ENCODE results near the gene UBE2QL1. TPM values are rescaled to one million over a fixed set of nuclear protein-coding genes. Genes with fewer than 3 reads are reported as not detected.

UBE2QL1 gene
- total RNA-seq, 1 donor from 2014 or later: 46.3 TPM

DNA sequence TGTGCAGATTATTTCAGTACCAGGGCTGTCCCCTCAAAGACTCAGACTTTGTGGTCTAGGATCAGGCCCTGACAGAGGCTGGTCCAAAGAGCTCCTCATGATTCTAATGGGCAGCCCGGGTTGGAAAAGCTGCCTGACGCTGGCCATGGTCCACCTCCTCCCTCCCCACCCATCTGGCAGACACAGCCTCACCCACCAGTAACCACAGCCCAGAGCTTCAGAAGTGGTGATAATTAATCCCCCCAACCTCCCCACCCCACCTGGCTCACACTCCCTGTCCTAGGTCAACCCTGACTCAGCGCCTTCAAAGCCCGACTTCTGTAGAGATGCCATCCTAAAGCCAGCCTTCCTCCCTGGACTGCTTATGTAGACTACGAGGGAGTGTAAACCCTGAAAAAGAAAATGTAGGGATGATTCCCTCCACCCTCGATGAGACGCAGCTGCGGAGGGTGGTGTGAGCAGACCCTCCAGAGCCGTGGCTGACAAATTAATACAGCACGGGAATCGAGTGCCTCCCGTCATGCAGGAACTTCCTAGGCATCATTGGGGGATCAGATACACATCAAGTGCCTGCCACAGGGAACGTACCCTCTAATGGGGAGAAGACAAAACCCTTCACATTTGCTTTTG, 7.0 kb downstream of the UBE2QL1 start:
- DNase-seq: no peak

DNA sequence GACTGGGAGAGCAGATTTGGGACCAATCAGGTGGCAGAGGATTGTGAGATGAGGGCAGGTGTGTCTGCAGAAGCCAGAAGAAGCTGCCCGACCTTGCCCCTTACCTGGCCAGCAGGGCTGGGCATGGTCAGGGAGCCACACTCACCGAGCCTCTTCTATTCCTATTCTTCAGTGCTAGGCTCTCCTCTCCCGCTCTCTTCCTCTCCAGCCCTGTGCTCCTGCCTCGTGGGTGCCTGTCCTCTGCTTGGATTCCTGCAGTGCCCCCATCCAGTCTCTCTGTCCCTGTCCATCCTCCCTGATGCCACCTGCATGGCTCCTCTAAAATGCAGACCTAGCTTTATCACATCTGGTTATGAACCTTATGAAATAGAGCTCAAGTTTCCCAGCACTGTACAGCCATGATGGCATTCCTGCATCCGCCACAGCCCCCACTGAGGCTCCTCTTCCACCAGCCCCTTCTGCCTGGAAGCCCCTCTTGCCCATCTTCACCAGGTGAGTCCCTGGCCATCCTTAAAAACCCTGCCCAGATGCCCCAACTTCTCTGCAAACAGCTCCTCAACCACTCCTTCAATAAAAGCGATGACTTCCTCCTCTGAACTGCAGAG, 8.2 kb downstream of the UBE2QL1 start:
- no peak for DNase-seq

DNA sequence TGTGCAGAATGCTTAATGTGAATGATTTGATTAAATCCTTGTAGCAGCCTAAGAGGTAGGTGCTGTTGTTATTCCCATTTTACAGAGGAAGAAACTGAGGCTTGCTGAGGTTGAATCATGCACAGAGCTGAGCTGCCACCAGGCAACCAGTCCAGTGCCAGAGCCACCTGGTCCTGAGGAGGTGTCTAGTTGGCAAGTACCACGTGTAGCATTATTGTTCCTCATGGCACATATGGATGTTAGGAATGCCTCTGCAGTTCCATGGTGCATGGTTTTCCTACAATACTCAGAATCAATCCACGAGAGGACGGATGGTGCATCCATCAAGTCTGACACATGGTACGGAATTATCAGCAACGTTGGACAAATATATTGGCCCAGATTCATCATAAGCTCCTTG, 8.9 kb downstream of the UBE2QL1 start:
- no peak for DNase-seq

DNA sequence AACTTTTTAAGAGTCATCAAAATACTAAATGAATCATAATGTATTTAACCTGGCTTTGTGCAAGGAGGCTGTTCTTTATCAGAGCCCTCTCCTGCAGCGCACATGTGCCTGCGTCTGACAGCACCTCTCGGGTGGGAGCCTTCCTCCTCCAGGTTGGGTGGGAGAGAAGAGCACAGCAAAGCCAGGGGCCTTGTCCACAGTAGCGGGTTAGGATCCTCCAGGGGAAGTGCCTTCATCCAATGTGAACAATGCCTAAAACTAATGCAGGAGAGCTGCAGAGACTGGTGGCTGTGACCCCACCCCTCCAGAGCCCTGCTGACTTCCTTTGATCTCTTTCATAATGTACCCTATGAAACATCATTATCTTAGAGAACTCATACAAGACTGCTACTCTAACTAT, 10.2 kb downstream of the UBE2QL1 start:
- no peak for DNase-seq

DNA sequence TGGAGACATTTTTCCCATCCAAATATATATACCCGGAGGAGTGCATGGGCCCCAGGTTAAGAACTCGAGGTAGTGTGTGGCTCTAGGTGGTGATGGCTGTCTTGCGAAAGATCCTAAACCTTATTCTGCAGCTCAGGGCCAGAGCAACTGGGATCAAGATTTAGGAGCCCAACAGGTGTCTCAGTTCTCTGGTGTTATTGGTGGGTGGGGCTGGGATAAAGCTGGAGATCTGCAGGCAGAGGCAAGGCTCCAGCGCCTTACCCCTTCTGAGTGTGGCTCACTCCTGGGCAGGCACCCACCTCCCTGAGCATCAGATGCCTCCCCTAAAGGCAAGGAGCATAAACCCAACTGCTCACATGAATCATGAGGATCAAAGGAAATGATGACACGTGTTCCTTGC, 11.2 kb downstream of the UBE2QL1 start:
- no peak for DNase-seq

DNA sequence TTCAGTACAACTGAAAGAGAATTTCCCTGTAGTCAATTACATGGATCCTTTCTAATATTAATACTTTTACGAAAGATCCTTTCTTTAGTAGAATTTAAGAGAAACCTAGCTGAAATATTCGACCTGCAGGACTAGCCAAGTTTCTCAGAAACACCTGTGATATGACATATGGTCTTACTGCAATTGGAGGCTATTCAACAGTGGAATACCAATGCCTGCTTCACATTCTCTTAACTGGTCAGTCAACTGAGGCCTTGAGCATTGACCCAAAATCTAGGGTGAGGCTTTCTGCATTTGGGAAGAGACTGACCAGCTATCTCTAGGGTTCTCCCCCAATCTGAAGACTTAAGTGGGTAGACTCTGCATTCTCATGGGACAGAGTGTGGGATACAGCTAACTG, 12.3 kb downstream of the UBE2QL1 start:
- no peak for DNase-seq

DNA sequence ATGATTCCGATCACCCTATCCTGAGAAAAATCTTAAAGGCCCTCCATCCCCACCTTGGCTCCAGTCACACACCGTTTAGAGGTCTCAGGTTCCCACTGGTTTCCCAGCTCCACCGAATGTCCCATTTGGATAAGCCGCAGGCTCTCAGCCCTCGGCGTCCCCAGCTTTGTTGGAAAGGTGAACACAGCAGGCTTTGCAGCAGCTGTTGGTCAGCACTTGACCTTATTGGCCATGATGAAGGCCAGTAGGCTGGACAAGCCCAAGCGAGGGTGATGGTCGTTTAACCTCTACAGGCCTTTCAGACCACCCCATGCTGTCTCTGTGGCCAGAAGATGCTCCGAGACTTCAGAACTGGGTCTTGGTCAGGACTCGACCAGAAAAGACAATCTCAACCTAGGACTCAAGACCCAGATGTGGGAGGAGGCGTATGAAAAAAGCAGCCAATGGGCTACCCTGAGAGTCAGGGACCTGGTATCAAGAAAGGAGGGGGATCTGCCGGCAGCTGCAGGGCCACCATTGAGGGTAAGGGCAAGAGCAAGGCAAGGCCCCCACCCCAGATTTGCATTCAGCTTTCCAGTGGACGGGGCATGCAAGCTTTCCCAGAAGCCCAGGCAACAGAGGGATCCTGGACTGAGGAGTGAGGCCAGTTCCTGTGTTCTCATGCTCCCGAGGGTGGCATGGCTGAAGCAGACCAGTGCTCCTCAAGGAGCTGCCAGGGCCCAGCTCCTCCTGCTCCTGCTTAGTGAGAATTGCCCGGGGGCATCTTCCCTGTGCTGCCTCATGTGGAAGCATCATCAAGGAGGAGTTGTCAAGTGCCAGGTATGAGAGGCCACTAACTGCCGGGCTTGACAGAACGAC, 13.4 kb downstream of the UBE2QL1 start:
- DNase-seq: no peak

DNA sequence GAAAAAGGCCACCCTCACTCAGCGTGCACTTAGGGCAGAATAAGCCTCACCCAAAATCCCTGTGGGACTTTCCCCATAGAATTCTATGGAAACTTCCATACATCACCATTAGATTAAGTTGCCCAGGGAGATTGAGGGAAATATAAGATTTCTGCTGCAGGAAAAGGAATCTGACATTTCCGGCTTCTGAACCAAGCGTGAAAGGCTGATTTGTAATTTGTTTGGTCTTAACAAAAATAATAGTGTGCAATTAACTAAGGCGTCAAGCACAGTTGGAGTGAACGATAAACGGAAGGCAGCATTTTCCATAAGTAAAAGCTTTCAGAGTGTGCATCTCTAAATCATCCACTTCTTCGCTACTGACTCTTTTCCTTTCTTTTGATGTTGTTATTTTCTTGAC, 14.0 kb downstream of the UBE2QL1 start:
- DNase-seq: no peak

DNA sequence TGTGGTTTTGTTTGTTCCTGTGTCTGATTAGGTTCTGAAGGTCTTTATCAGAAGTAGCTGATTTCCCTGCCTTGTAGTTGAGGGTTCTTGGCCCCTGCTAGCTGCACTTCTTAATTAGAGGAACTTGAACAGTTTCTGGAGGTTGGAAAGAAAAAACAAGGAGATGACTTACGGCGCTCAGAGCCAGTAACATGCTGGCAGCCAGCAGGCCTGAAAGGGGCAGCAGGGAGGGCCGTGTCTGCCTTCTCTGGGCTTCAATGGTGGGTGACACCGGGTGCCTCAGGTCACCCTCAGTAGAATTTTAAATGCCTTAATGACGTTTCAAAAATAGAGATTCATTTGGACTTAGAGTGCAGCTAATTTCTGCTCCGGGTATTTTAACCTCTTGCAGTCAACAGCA, 15.8 kb downstream of the UBE2QL1 start:
- DNase-seq: no peak

DNA sequence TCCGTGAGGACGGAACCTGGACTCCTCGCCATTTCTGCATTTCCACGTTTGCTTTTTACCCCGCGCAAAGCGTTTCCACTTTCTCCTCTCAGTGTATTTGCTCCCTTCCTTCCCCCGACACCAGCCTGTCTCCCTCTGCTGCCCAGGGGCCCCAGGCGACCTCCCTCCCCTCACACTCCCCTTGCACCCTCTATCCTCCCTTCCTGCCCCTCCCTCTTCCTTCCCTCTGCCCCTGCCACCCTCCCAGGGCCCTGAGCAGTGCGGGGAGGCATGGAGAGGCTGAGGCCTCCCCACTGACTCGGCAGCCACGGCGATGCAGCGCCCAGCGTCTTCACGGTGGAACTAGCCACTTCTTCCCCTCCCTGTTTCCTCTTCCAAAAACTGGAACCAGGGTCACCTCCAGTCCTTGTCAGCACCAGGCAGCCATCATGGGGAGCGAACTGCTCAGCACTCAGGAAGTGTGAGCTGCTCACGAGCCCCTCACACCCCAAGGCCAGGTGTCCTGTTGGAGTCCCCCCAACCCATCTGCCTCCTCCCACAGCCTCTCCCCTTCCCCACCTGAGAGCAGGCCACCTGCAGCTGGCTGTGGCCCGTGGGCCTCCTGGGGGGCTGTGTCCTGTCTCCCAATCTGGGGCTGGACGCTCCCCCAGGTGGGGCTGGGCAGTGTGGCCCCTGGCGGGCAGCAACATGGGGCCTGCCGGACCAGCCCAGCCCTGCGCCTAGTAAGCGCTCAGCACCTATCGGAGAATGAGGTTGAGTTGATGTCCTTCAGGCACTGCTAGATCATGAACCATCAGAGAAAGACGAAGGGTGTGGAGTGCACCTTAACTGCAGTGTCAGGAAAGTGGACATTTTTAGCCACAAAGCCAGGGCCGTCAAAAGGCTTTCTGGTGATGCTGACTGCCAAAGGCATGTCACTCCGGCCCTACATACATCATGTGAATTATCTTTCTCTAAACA, 17.5 kb downstream of the UBE2QL1 start:
- DNase-seq: no peak

DNA sequence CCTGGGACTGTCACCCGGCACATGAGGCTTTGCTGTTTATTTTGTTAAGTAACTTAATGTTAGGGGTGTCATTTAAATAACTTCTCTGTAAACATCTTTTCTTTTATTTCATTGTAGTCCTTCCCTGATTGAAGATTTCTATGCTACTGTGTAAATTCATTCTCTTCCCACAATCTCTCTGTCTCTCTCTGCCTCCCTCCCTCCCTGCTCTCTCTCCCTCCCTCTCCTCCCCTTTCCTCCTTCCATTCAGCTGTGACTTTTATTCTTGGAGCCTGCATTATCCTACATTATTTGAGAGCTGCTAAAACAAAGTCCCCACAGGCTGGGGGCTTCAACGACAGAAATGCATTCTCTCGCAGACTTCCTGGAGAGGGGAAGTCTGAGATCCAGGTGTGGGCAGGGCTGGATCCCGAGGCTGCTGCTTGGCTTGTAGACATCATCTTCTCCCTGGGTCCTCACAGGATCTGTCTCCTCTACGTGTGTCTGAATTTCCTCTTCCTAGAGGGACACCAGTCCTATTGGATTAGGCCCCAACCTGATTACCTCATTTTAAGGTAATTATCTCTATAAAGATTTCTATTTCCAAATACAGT, 18.4 kb downstream of the UBE2QL1 start:
- DNase-seq: no peak

DNA sequence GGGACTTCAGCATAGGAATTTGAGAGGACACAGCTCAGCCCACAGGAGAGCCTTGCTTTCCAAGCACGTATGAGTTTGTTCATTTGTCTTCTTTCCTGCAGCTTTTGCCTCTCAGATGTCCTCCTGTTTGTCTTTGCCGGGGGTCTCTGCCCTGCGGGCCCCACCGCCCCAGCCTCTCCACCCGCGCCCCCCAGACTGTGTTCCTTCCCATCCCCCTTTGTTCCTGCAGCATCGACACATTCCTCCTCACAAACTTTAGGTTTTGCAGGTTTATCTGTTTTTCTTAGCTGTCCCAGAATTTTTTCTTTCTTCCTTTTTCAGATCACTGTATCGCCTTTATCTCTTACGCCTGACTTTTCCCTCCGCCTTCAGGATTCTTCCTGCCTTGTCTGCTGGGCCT, 18.9 kb downstream of the UBE2QL1 start:
- no peak for DNase-seq

DNA sequence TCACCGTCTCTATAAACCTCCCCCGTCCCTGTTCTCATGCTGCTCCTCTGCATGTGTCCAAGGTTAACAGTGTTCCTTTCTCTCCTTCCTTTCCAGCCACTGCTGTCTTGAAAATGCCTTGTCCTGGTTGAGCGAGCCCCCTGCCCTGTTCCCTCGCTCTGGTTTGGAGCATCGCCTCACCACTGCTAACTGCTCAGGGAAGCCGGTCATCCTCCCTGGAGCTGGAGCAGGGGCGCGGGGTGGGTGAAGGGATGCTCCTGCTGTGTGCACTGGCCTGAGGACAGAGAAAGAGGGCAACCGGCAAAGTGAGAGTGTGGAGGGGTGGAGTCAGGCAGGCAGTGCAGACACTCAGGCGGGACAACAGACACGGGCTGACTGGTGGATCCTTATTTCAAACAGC, 19.4 kb downstream of the UBE2QL1 start:
- no peak for DNase-seq

DNA sequence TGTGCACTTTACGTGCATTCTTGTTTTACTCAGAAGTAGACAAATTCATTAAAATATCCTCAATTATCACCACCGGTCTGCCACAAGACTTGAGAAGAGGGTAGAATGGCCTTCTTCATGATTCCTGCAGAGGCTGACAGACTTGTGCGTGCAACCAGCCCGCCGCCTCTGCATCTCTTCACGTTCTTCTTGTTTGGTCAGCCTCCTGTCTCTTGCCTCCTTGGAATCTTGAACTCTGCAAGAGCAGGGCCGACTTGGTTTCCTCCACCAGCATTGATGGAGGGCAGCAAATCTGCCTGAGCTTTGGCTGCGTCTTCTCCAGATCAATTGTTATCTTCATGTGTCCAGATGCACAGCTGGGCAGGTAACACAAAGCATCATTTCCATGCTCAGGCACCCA, 20.2 kb downstream of the UBE2QL1 start:
- DNase-seq: no peak

DNA sequence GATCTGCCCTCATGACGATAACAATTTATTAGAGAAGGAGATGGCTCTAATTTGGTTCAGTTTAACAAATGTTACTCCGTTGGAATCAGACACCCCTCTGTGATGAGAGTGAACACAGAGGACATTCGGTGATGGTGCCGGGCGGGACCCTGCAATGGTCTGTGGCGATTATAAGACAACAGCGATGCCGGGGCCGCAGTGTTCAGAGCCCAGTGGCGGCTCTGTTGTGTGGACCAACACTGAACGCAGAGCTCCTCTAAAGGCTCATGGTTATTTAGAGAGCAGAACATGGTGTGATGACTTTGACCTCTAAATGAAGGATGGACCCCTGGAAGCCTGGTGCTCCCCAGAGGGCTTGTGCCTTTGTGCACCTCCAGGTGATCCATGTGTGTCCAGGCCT, 21.2 kb downstream of the UBE2QL1 start:
- no peak for DNase-seq

DNA sequence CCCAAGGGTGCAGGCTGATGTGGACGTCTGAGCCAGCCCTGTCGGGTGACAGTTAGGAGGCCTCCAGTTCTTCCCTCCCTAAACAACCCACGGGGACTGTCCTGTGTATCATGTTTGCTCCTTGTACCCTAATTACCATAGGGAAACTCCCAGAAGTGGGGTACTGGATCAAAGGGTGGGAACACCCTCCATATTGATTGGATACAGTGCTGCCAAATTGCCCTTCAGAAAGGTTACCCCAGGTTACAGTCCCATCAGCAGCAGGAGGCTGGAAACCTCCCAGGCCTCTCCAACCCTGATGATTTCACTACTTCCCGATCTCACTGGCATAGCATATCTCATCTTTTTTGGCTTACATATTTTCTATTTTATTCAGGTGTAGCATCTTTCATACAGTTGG, 22.0 kb downstream of the UBE2QL1 start:
- no peak for DNase-seq

DNA sequence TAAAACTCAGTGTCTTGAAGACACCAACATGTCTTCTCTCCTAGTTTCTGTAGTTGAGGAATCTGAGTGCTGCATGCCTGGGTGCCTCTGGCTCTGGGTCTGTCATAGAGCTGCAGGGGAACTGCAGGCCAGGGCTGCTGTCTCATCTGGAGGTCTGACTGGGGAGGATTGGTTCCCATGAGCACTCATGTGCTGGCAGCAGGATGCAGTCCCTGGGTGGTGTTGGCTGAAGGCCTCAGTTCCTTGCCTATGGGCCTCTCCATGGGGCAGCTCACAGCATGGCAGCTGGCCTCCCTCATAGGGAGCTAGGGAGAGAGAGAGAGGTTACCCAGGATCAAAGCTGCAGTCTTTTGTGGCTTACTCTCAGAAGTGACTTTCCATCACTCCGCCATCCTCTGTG, 22.6 kb downstream of the UBE2QL1 start:
- no peak for DNase-seq

DNA sequence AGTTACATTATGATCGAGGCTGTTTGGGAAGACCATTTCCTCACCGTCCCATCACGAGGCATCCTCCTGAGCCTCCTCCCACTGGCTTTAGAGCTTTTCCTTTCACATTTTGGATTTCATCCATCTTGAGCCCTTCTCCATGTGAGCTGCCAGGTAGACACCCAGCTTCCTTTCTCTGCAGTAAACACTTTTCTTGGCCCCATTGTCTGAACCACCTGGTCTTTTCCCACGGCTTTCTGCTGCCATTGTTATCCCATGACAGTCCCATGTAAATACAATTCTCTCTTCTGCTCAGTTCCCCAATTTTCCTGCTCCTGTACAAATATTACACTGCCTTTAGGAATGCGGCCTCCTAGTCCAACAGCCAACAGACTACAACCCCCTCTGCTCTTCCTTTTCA, 24.1 kb downstream of the UBE2QL1 start:
- DNase-seq: no peak

DNA sequence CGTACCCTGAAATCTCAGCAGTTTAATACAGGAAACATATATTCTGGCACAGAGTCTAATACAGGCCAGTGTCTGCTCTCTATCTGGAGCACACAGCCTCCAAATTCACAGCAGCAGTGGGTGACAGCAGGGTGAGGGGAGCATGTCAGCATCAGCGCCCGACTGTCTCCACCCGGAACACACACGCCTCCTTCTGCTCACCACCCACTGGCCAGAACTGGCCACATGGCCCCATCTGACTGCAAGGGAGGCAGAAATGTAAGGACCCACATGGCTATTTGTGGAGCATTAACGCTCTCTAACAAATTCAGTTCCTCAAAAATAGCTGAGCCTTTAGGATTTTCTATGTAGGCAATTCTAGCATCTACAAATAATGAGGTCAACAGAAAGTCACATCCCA, 24.6 kb downstream of the UBE2QL1 start:
- DNase-seq: no peak

DNA sequence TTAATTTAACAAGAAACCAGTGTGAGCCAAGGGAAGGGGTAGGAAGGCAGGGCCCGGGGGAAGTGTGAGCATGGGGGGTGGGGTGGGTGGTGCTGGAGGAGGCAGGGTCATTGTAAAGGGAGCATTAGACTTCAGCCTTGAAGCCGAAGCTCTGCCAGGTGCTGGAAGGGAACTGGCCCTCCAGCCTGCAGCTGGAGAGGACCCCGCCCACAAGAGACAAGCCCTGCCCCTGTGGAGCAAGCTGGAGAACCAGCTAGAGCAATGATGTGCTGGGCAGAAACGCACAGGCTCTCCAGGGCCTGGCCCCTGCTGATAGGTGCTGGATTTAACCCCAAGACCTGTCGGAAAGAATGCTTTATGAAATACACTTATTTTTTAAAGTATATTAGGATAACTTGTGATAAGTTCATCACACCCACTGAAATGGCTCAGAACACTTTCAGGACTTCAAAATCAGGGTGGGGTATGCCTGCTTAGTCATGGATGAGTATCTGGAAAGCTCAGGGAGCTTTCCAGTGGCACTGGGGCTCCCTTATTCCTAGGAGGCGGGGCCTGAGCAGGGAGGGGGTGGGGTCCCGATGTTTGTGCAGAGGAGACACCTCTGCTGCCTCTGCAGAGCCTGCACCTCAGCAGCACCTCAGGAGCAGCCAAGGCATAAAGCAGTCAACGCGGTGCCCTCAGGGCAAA, 27.1 kb downstream of the UBE2QL1 start:
- no peak for DNase-seq

DNA sequence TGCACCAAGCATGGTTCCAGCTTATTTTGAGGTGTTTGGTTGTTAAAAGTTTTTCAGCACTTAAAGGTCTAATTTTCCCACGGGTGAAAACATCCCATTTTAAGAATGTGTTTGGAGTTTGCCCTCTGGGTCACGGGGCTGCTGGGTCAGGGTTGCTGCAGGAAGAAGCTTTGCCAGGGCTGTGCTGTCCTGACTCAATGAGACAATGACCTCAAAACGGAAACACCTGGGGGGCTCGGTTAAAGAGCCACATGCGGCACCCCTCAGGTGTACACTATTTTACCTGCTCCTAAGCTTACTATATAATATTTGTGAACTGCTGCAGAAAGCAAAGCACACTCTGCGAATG, 27.6 kb downstream of the UBE2QL1 start:
- DNase-seq: no peak

DNA sequence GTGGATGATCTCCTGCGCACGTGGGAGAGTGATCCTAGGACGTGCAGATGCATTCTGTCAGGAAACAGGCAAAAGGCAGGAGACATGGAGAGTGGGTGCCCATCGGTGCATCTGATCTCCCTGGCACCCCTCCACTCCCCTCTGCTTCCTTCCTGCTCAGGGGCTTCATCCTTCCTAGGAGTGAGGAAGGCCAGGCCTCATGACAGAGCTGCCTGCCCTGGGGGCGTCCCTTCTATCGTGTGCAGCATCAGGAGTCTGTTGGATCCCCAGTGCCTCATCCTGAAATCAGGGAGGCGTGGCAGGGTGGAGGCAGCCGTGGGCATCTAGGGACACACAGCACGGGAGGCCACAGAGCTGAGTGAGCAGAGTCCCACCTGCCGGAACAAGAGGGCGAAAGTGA, 30.1 kb downstream of the UBE2QL1 start:
- DNase-seq: no peak
